ENCODE data around the gene GOLGA6L7. TPM values are rescaled to one million over a fixed set of nuclear protein-coding genes. Genes with fewer than 3 reads are reported as not detected.
"Not testable (repeated sequence)": the region's sequence is repeated elsewhere in the genome, so short reads cannot be mapped to it uniquely, and the experiment has no call there.

Gene GOLGA6L7
- total RNA-seq, 6 experiments from 2014 or later, result not detected

DNA sequence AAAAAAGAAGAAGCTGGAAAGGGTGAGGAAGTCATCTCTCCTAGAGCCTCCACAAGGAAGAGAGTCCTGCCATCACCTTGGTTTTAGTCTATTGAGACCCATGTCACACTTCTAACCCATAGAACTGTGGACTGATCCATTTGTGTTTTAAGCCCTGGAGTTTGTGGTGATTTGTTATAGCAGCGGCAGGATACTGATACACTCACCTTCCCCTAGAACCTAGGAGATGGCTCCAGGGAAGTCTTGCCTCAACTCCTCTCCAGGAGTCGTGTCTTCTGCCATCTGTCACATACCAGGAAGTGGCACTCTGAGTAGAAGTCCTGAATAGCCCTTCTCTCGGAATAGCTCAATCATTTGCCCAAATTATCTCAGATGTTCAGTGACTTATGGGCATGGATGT is 22.7 kb upstream of the GOLGA6L7 start:
- H3K27ac ChIP-seq, result no peak overlapping the region
- ATAC-seq (no peak), DNase-seq (no peak)
- no peak overlapping the region for H3K4me3 ChIP-seq
- 88% methylated on average over 3 of the region's 3 CpGs for WGBS (ENCODE audit: insufficient coverage, low coverage, low lambda C conversion rate, missing lambda C conversion rate)
- intact Hi-C loops (cut with DNase I), result no loop called here
- no peaks in the 10 kb centered on the region for H3K36me3 ChIP-seq
- no peaks in the 10 kb centered on the region for H3K9me3 ChIP-seq
- no peaks in the 10 kb centered on the region for H3K4me1 ChIP-seq
- H3K27me3 ChIP-seq, result no peaks in the 10 kb centered on the region
- TF ChIP-seq, protein P1, sequence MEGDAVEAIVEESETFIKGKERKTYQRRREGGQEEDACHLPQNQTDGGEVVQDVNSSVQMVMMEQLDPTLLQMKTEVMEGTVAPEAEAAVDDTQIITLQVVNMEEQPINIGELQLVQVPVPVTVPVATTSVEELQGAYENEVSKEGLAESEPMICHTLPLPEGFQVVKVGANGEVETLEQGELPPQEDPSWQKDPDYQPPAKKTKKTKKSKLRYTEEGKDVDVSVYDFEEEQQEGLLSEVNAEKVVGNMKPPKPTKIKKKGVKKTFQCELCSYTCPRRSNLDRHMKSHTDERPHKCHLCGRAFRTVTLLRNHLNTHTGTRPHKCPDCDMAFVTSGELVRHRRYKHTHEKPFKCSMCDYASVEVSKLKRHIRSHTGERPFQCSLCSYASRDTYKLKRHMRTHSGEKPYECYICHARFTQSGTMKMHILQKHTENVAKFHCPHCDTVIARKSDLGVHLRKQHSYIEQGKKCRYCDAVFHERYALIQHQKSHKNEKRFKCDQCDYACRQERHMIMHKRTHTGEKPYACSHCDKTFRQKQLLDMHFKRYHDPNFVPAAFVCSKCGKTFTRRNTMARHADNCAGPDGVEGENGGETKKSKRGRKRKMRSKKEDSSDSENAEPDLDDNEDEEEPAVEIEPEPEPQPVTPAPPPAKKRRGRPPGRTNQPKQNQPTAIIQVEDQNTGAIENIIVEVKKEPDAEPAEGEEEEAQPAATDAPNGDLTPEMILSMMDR (IDR thresholded peaks at IDR 0.05), result no peak
- no peak for TF ChIP-seq POLR2A (IDR thresholded peaks at IDR 0.05)

DNA sequence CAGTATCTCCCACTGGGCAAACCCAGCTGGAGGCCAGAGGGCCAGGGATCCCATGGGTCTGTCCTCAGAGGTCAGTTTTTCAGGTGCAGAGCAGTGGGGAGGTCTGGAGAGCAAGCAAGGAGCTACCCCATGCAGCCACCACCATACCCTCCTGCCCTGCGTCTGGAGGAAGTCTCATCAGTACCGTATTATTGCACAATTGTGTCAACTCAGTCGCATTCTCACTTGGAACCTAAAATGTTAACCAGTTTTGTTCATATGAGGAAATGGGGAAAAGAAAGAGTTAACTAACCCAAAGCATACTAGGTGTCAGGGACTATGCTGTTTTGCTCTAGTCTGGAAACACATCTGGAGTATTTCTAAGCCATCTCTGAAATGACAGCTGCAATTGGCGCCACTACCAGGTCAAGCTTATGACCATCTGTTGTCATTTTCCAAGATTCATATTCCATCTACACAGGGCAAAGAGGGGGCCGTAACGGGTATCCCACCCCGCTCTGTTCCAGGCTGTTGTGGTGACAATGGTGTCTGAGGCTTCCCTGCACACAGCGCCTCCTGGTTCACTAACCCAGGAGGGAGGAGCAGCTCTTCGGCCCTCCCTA is 20.4 kb upstream of the GOLGA6L7 start:
- no peaks in the 10 kb centered on the region for H3K4me1 ChIP-seq
- no peak overlapping the region for H3K4me3 ChIP-seq
- 65% methylated on average over 5 of the region's 9 CpGs for WGBS (ENCODE audit: insufficient coverage, low coverage, low lambda C conversion rate, missing lambda C conversion rate)
- DNase-seq (no peak), ATAC-seq (no peak)
- TF ChIP-seq, protein P1 (IDR thresholded peaks at IDR 0.05), result no peak
- no peak for TF ChIP-seq POLR2A (IDR thresholded peaks at IDR 0.05)
- intact Hi-C loops (cut with DNase I), result no loop called here
- no peaks in the 10 kb centered on the region for H3K27me3 ChIP-seq
- no peak overlapping the region for H3K27ac ChIP-seq
- no peaks in the 10 kb centered on the region for H3K36me3 ChIP-seq
- H3K9me3 ChIP-seq, result no peaks in the 10 kb centered on the region

DNA sequence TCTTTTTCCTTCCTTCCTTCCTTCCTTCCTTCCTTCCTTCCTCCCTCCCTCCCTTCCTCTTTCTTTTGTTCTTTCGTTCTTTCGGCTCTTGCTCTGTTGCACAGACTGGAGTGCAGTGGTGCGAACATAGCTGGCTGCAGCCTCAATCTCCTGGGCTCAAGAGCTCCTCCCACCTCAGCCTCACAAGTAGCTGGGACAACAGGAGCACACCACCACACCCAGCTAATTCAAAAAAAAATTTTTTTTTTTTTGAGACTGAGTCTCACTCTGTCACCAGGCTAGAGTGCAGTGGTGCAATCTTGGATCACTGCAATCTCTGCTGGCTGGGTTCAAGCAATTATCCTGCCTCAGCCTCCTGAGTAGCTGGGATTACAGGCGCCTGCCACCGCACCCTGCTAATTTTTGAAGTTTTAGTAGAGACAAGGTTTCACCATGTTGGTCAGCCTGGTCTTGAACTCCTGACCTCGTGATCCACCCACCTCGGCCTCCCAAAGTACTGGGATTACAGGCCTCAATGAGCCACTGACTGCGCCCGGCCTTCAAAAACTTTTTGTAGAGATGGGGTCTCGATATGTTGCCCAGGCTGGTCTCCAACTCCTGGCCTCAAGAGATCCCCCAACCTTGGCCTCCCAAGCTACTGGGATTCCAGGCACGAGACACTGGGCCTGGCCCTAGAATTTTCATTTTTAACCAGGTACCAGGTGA is 13.3 kb upstream of the GOLGA6L7 start:
- H3K36me3 ChIP-seq; H3K27me3 ChIP-seq; intact Hi-C loops (cut with DNase I); H3K27ac ChIP-seq; ATAC-seq; H3K4me1 ChIP-seq; DNase-seq; H3K9me3 ChIP-seq; H3K4me3 ChIP-seq: not testable (repeated sequence)
- 92% methylated on average over 2 of the region's 11 CpGs for WGBS (ENCODE audit: insufficient coverage, low coverage, low lambda C conversion rate, missing lambda C conversion rate)

DNA sequence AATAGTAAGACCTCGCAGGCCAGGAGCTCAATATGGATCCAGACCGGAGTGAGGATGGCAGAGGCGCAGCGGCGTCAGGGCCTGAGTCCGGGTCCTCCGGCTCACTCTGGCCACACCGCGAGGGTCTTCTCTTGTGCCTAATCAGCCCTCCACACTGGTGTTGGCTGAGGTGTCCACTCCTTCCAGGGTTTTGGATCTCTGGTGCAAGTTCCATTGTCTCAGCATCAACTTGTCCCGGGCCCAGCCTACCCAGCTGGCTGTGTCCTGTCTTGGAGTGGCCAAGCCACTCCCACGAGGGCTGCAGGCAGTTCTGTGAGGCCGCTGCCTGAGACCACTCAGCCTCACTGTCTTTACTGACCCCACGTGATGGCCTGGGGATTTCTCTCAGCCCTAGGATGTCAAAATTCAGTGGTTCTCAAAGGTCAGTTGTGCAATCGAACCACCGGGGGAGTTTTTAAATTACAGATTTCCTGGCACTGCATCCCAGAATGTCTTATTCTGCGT is 12.6 kb upstream of the GOLGA6L7 start:
- H3K9me3 ChIP-seq, result no peaks in the 10 kb centered on the region
- WGBS (ENCODE audit: insufficient coverage, low coverage, low lambda C conversion rate, missing lambda C conversion rate), result 31% methylated on average over 3 of the region's 16 CpGs
- no peak overlapping the region for H3K27ac ChIP-seq
- TF ChIP-seq POLR2A (IDR thresholded peaks at IDR 0.05), result no peak
- TF ChIP-seq, protein P1 (IDR thresholded peaks at IDR 0.05), result no peak
- no peak for DNase-seq
- no peaks in the 10 kb centered on the region for H3K4me1 ChIP-seq
- intact Hi-C loops (cut with DNase I), result no loop called here
- no peak for ATAC-seq
- no peaks in the 10 kb centered on the region for H3K36me3 ChIP-seq
- H3K4me3 ChIP-seq, result no peak overlapping the region
- H3K27me3 ChIP-seq, result no peaks in the 10 kb centered on the region

DNA sequence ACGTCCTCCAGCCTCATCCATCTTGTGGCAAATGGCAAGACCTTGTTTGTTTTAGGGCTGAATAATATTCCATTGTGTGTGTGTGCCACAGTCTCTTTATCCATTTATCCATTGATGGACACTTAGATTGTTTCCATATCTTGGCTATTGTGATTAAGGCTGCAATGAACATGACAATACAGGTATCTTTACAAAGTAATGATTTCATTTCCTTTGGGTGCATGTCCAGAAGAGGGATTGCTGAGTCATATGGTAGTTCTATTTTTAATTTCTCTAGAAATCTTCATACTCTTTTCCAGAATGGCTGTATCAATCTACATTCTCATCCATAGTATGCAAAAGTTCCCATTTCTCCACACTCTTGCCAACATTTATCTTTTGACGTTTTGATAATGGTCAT is 6.1 kb upstream of the GOLGA6L7 start:
- ATAC-seq; H3K27ac ChIP-seq; H3K27me3 ChIP-seq; H3K4me1 ChIP-seq; H3K36me3 ChIP-seq; H3K9me3 ChIP-seq; intact Hi-C loops (cut with DNase I); H3K4me3 ChIP-seq; DNase-seq: not testable (repeated sequence)
- 24% methylated on average over 2 of the region's 2 CpGs for WGBS (ENCODE audit: insufficient coverage, low coverage, low lambda C conversion rate, missing lambda C conversion rate)

DNA sequence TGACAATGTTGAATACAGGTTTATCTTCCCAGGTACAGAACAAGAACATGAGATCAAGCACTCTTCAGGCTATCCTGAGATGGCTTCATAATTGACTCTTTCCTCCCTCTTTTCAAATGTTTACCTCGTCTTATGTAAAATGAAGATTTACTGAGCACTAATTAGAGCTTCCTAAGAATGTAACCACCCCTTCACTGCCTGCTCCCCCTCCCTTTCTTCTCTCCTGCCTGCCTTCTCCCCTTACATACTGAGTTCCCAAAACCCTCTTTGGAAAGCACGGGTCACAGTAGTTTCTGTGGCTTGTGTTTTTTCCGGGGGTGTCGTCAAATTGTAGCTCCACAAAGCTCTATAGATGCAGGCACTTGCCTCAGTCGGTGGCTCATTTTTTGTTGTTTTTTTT is 5.2 kb upstream of the GOLGA6L7 start:
- H3K36me3 ChIP-seq; H3K9me3 ChIP-seq; H3K4me3 ChIP-seq; intact Hi-C loops (cut with DNase I); ATAC-seq; H3K27ac ChIP-seq; H3K27me3 ChIP-seq; H3K4me1 ChIP-seq; DNase-seq: not testable (repeated sequence)
- WGBS (ENCODE audit: insufficient coverage, low coverage, low lambda C conversion rate, missing lambda C conversion rate), result 53% methylated on average over 5 of the region's 5 CpGs

DNA sequence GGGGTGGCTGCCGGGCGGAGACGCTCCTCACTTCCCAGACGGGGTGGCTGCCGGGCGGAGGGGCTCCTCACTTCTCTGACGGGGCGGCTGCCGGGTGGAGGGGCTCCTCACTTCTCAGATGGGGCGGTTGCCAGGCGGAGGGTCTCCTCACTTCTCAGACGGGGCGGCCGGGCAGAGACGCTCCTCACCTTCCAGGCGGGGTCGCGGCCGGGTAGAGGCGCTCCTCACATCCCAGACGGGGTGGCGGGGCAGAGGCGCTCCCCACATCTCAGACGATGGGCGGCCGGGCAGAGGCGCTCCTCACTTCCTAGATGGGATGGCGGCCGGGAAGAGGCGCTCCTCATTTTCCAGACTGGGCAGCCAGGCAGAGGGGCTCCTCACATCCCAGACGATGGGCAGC is 1.3 kb upstream of the GOLGA6L7 start:
- H3K4me3 ChIP-seq; H3K9me3 ChIP-seq; H3K27ac ChIP-seq; DNase-seq; H3K4me1 ChIP-seq; H3K36me3 ChIP-seq; ATAC-seq; H3K27me3 ChIP-seq; intact Hi-C loops (cut with DNase I): not testable (repeated sequence)
- 91% methylated on average over 7 of the region's 31 CpGs for WGBS (ENCODE audit: insufficient coverage, low coverage, low lambda C conversion rate, missing lambda C conversion rate)

DNA sequence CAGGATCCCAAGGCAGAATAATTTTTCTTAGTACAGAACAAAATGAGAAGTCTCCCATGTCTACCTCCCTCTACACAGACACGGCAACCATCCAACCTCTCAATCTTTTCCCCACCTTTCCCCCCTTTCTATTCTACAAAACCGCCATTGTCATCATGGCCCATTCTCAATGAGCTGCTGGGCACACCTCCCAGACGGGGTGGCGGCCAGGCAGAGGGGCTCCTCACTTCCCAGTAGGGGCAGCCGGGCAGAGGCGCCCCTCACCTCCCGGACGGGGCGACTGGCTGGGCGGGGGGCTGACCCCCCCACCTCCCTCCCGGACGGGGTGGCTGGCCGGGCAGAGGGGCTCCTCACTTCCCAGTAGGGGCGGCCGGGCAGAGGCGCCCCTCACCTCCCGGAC is 827 bp upstream of the GOLGA6L7 start:
- ATAC-seq; H3K27ac ChIP-seq; H3K4me1 ChIP-seq; H3K9me3 ChIP-seq; H3K27me3 ChIP-seq; H3K4me3 ChIP-seq; DNase-seq; intact Hi-C loops (cut with DNase I); H3K36me3 ChIP-seq: not testable (repeated sequence)
- 100% methylated on average over 1 of the region's 17 CpGs for WGBS (ENCODE audit: insufficient coverage, low coverage, low lambda C conversion rate, missing lambda C conversion rate)

Measured in right lobe of liver (tissue), 6 donors.